ENCODE measurements around the gene CCDC191.

The CCDC191 gene

GRCh38 chr3:114058646-114059045, 2.3 kb upstream of the CCDC191 start:
- DNase-seq, result no peak

GRCh38 chr3:114057011-114057347, 653 bp upstream of the CCDC191 start:
- no peak for DNase-seq

- DNase-seq, result no peak
Measured at GRCh38 chr3:114052216-114052615, 4.1 kb downstream of the CCDC191 start.

- DNase-seq, result no peak
Measured at GRCh38 chr3:114043205-114043604, 13.1 kb downstream of the CCDC191 start.

- no peak for DNase-seq
Measured at GRCh38 chr3:114035896-114036295, 20.4 kb downstream of the CCDC191 start.

- DNase-seq, result peak; percentile 8
Measured at GRCh38 chr3:114034787-114035545, 21.4 kb downstream of the CCDC191 start.

- no peak for DNase-seq
Measured at GRCh38 chr3:114034211-114034610, 22.1 kb downstream of the CCDC191 start.

GRCh38 chr3:114033721-114034120, 22.6 kb downstream of the CCDC191 start:
- DNase-seq, result no peak

GRCh38 chr3:114026331-114026730, 30.0 kb downstream of the CCDC191 start:
- DNase-seq, result no peak

GRCh38 chr3:114025451-114025850, 30.9 kb downstream of the CCDC191 start:
- no peak for DNase-seq

GRCh38 chr3:114022145-114022802, 34.1 kb downstream of the CCDC191 start:
- DNase-seq, result peak; percentile 8

- no peak for DNase-seq
Measured at GRCh38 chr3:114020907-114021306, 35.4 kb downstream of the CCDC191 start.

GRCh38 chr3:114019486-114019885, 36.8 kb downstream of the CCDC191 start:
- no peak for DNase-seq

GRCh38 chr3:114014211-114014610, 42.1 kb downstream of the CCDC191 start:
- no peak for DNase-seq

GRCh38 chr3:114011059-114011797, 45.1 kb downstream of the CCDC191 start:
- DNase-seq, result no peak

- DNase-seq, result no peak
Measured at GRCh38 chr3:114005481-114005880, 50.8 kb downstream of the CCDC191 start.

GRCh38 chr3:113985541-113985940, 70.8 kb downstream of the CCDC191 start:
- DNase-seq, result no peak

- no peak for DNase-seq
Measured at GRCh38 chr3:113983544-113983943, 72.8 kb downstream of the CCDC191 start.

- DNase-seq, result no peak
Measured at GRCh38 chr3:113981803-113982202, 74.5 kb downstream of the CCDC191 start.

GRCh38 chr3:113979916-113980315, 76.4 kb downstream of the CCDC191 start:
- DNase-seq, result no peak

- no peak for DNase-seq
Measured at GRCh38 chr3:113977822-113978221, 78.5 kb downstream of the CCDC191 start.

GRCh38 chr3:113968986-113969385, 87.3 kb downstream of the CCDC191 start:
- no peak for DNase-seq

- no peak for DNase-seq
Measured at GRCh38 chr3:113966172-113966571, 90.2 kb downstream of the CCDC191 start.

- DNase-seq, result no peak
Measured at GRCh38 chr3:113963879-113964278, 92.4 kb downstream of the CCDC191 start.

All from NCI-H226 (cell line).